K562 (cell line): ENCODE measurements around the gene FBXO33. TPM values are rescaled to one million over a fixed set of nuclear protein-coding genes. Genes with fewer than 3 reads are reported as not detected.

Experiments
- ATAC-seq: fragments of 200-7000 bp; cut with Tn5 transposase; 3 replicates; pipeline ENCODE4 v1.9.1; 2020; ENCODE audit warnings: moderate library complexity
- BruUV-seq: library from RNA; stranded (reverse); fragments of 400-500 nt; replicated peaks from 2 replicates; lab custom pipeline; 2021; lab: Mats Ljungman, UMichigan
- CTCF ChIA-PET: fragments of 300-600 bp; formaldehyde crosslinking; extraction: SDS; loops from one replicate; lab custom pipeline; 2021; ENCODE audit warnings: low intra/inter-chr PET ratio; lab: Yijun Ruan, JAX
- POLR2A ChIA-PET: fragments of 300-600, 350-650 bp; sonication (Branson Sonifier 250); formaldehyde crosslinking; extraction: SDS; loops from one replicate; lab custom pipeline; 2021; ENCODE audit warnings: antibody characterized with exemption, inconsistent platforms; lab: Yijun Ruan, JAX
- DNase-seq, 4 experiments: peaks; one replicate each; pipeline versions ENCODE4 v3.0.0 to v3.0.0-alpha.2; 2011 to 2018; ENCODE audit warnings: low spot score in 3 of 4, mixed read lengths in 3 of 4; ENCODE audit errors: extremely low read depth in 1 of 4
- FAIRE-seq: peaks from 2 replicates; lab custom pipeline; 2011; peaks lifted over from hg19 to GRCh38; lab: Jason Lieb, UNC
- H2AFZ ChIP-seq: 2 replicates; pipeline ENCODE4 v1.6.0; 2011; ENCODE audit warnings: low read depth, low read length, control low read depth, inconsistent platforms
- H3K27ac ChIP-seq: fragments of 200-600 bp; 3 replicates; pipeline ENCODE4 v1.8.0; 2011; ENCODE audit warnings: low read depth, mild to moderate bottlenecking, control low read depth, inconsistent platforms, low read length, moderate library complexity, mixed read lengths; ENCODE audit errors: extremely low read depth
- H3K27me3 ChIP-seq, 2 experiments: fragments of 300-600 bp in 1 of 2; 2 replicates in 1 of 2; 3 replicates in 1 of 2; pipeline versions ENCODE4 v1.6.0 to v1.8.0; 2011; ENCODE audit warnings: inconsistent platforms in 2 of 2, low read length in 2 of 2, mild to moderate bottlenecking in 1 of 2, mixed read lengths in 1 of 2, moderate library complexity in 1 of 2; ENCODE audit not compliant: control insufficient read depth in 2 of 2, insufficient read depth in 2 of 2
- H3K36me3 ChIP-seq: fragments of 300-600 bp; 3 replicates; pipeline ENCODE4 v1.8.0; 2011; ENCODE audit warnings: mild to moderate bottlenecking, low read length, inconsistent platforms; ENCODE audit not compliant: control insufficient read depth, insufficient read depth
- H3K4me1 ChIP-seq, 2 experiments: fragments of 200-600 bp in 1 of 2; replicated peaks in 1 of 2; 2 replicates in 1 of 2; 3 replicates in 1 of 2; pipeline versions ENCODE4 v1.5.1 to v1.8.0; 2011; ENCODE audit warnings: inconsistent platforms in 2 of 2, low read length in 2 of 2, mild to moderate bottlenecking in 1 of 2, mixed read lengths in 1 of 2, moderate library complexity in 1 of 2; ENCODE audit not compliant: control insufficient read depth in 2 of 2, insufficient read depth in 2 of 2
- H3K4me2 ChIP-seq: 2 replicates; pipeline ENCODE4 v1.6.1; 2011; ENCODE audit warnings: low read length, control low read depth, inconsistent platforms, mixed read lengths; ENCODE audit not compliant: insufficient read depth
- H3K4me3 ChIP-seq: fragments of 200-600 bp; sonication (generic), shearing (Covaris generic); 2 replicates; pipeline ENCODE4 v1.5.1; 2016; ENCODE audit warnings: control low read depth, inconsistent platforms
- H3K79me2 ChIP-seq: fragments of 200-600 bp; 3 replicates; pipeline ENCODE4 v1.8.0; 2011; ENCODE audit warnings: low read length, inconsistent platforms; ENCODE audit not compliant: control insufficient read depth, insufficient read depth
- H3K9ac ChIP-seq, 2 experiments: 2 replicates each; pipeline versions ENCODE4 v1.6.0 to v1.6.1; 2011; ENCODE audit warnings: low read depth in 2 of 2, low read length in 2 of 2, control low read depth in 1 of 2, inconsistent platforms in 1 of 2, mild to moderate bottlenecking in 1 of 2, mixed read lengths in 1 of 2; ENCODE audit not compliant: insufficient read depth in 1 of 2
- H3K9me1 ChIP-seq: one replicate; pipeline ENCODE4 v1.6.0; 2011; ENCODE audit warnings: inconsistent platforms, mild to moderate bottlenecking, low read length, moderate library complexity; ENCODE audit not compliant: control insufficient read depth, insufficient read depth
- H3K9me3 ChIP-seq: replicated peaks from 2 replicates; pipeline ENCODE4 v1.5.1; 2011; ENCODE audit warnings: low read depth, low read length, inconsistent platforms; ENCODE audit not compliant: control insufficient read depth, insufficient read depth
- H4K20me1 ChIP-seq: replicated peaks from 2 replicates; pipeline ENCODE4 v1.6.1; 2011; ENCODE audit warnings: low read length, inconsistent platforms, mixed read lengths; ENCODE audit not compliant: control insufficient read depth, insufficient read depth
- HNRNPH1 ChIP-seq: fragments of 200-400 bp; formaldehyde crosslinking; optimal IDR thresholded peaks from 2 replicates; pipeline ENCODE3; 2017; ENCODE audit warnings: low read depth, mild to moderate bottlenecking, low read length, moderate library complexity
- ILK ChIP-seq: fragments of 450-650 bp; IDR thresholded peaks from 2 replicates; pipeline ENCODE4 v1.6.1; 2016; ENCODE audit warnings: missing genetic modification characterization, low read depth, mild to moderate bottlenecking, missing compliant biosample characterization, moderate library complexity, borderline replicate concordance
- RBM15 ChIP-seq: fragments of 200-400 bp; formaldehyde crosslinking; IDR thresholded peaks from 2 replicates; pipeline ENCODE4 v1.6.1; 2018; ENCODE audit warnings: mild to moderate bottlenecking, low read length, moderate library complexity; ENCODE audit not compliant: insufficient read depth
- XRCC4 ChIP-seq: IDR thresholded peaks from one replicate; pipeline ENCODE4 v1.6.1; 2011; ENCODE audit not compliant: insufficient read depth, insufficient read length; ENCODE audit errors: extremely low read depth
- ZC3H4 ChIP-seq: sonication (generic); formaldehyde crosslinking; IDR thresholded peaks from 2 replicates; pipeline ENCODE4 v1.9.0; 2021; ENCODE audit warnings: missing genetic modification reagents, borderline replicate concordance
- WGBS: fragments of 100-300 bp; shearing (Covaris generic); methylation state at CpG from one replicate; pipeline ENCODE4 v1.1.6; 2016; ENCODE audit warnings: low coverage, mixed read lengths; ENCODE audit not compliant: insufficient coverage; ENCODE audit errors: missing lambda C conversion rate; 5-methylcytosine and 5-hydroxymethylcytosine counted together
- in situ Hi-C: fragments of 300-500 bp; cut with MboI; formaldehyde crosslinking; loops from 4 replicates; pipeline ENCODE4 v1.15.0; 2018; ENCODE audit warnings: inconsistent platforms, mixed read lengths
- intact Hi-C: fragments of 100-400 bp; cut with micrococcal nuclease; formaldehyde crosslinking; loops from 2 replicates; pipeline ENCODE4 v1.14.2; 2022
- polyA plus RNA-seq, 8 experiments: library from polyadenylated mRNA; depleted of rRNA in 4 of 8; stranded (reverse) in 5 of 8; unstranded in 3 of 8; fragments of >200 nt; fragmentation: Nextera tagmentation in 2 of 8; fragmentation: Illumina TruSeq in 1 of 8; extraction: Ambion mirVana in 2 of 8; extraction: Trizol in 1 of 8; gene quantifications; 2 replicates each; pipeline versions ENCODE4 v1.2.1 to v1.2.3, GENCODE V29; 2011 to 2014; ENCODE audit warnings: inconsistent platforms in 1 of 8, missing spikeins in 1 of 8
- total RNA-seq, 7 experiments: library from RNA; depleted of rRNA in 6 of 7; stranded (reverse); fragments of >200 nt in 6 of 7; fragmentation: Illumina TruSeq in 2 of 7; extraction: Trizol in 2 of 7; gene quantifications; 2 replicates each; pipeline versions ENCODE4 v1.2.1 to v1.2.3, GENCODE V29; 2011 to 2021; ENCODE audit warnings: low replicate concordance in 1 of 7
- TF ChIP-seq, protein P1 (sequence below), 2 experiments: IDR thresholded peaks in 1 of 2; conservative IDR thresholded peaks in 1 of 2; 2 replicates each; pipeline ENCODE4 v1.6.1; 2016; ENCODE audit warnings: low read depth in 2 of 2, mild to moderate bottlenecking in 1 of 2, missing compliant biosample characterization in 1 of 2, missing genetic modification characterization in 1 of 2, moderate library complexity in 1 of 2
- TF ChIP-seq, protein P2 (sequence below), 3 experiments: fragments of 200-800 bp in 1 of 3; sonication (Bioruptor generic) in 1 of 3; sonication (generic) in 1 of 3; formaldehyde crosslinking in 1 of 3; IDR thresholded peaks; 2 replicates each; pipeline versions ENCODE4 v1.6.1 to v1.8.0; 2016 to 2022; ENCODE audit warnings: mild to moderate bottlenecking in 2 of 3, missing compliant biosample characterization in 2 of 3, missing genetic modification characterization in 2 of 3, missing genetic modification reagents in 1 of 3
- TF ChIP-seq, protein P3 (sequence below): fragments of 450-650 bp; IDR thresholded peaks from 2 replicates; pipeline ENCODE4 v1.6.1; 2018; ENCODE audit not compliant: partially characterized antibody
- TF ChIP-seq, protein P4 (sequence below): fragments of 250-450 bp; sonication (Bioruptor Pico); IDR thresholded peaks from 2 replicates; pipeline ENCODE4 v1.4.0; 2020

FBXO33 gene
- total and polyA plus RNA-seq, 9 of the 15 experiments (the other 6 are each of a cell fraction or from before 2014, with no cell fraction given) = 1.6 to 7.5 (median 5.0) TPM

DNA sequence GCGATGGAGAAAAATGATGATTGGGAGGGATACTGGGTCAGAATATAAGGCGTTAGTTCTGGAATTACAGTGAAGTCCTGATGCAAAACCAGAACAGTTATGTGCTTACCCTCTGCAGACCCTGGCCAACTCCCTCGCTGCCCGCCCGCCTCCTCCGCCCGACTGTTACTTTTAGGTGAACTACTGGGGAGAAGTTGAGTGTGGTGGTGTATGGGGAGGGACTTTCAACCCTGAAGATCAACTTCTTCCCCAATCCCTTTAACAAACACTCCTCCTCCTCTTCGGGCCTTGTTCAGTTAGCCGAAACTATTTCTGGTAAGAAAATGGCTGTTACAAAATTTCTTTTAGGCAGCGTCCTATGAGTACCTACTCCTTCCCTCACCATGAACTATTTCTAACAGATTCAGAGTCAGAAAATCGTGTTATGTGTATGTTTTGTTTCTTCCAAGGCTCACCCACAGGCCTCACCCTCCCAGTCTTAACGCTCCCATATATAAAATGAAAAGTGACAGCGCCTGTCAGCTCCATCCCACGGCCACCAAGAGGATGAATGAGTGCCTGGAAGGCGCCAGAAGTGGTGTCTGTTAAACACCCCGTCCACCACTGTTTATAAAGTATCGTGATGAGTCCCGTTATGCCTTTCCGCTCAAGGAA, 1.3 kb downstream of the FBXO33 start:
- H3K4me1 ChIP-seq = peaks cover 2 to 16% of the 10 kb centered on the region in 2 experiments; a peak in 4 of 5 replicates
- in situ Hi-C loops (no loop called here), intact Hi-C loops (loop anchor here (5.0 kb wide), 1 partner anchor 49 kb away; no protein-coding TSS in a partner anchor)
- TSS peak; percentile 45 for BruUV-seq
- no peaks in the 10 kb centered on the region for H4K20me1 ChIP-seq
- H3K36me3 ChIP-seq = no peaks in the 10 kb centered on the region; the same call in 2 of the 3 replicates
- FAIRE-seq (no peak), DNase-seq (peak in 1 of 4 experiments; percentile 30), ATAC-seq (peak; percentile 26)
- POLR2A ChIA-PET = interaction anchor here (0.7 to 2.5 kb wide), 2 partner anchors 8 to 539 kb away, joined by 3 to 15 read pairs; no protein-coding TSS in a partner anchor
- no peaks in the 10 kb centered on the region for H3K9me3 ChIP-seq
- H3K9ac ChIP-seq = peak overlapping the region; percentile 99
- peak overlapping the region; percentile 100; the same call in 2 of the 3 replicates for H3K27ac ChIP-seq
- H3K4me2 ChIP-seq = peak overlapping the region; percentile 97
- 17% methylated on average over 19 of the region's 19 CpGs for WGBS
- CTCF ChIA-PET = no interaction called here
- H3K79me2 ChIP-seq = peaks cover 12% of the 10 kb centered on the region
- peak overlapping the region; percentile 92 for H3K4me3 ChIP-seq
- H2AFZ ChIP-seq = peak overlapping the region; percentile 99
- H3K27me3 ChIP-seq = no peaks in the 10 kb centered on the region
- no peaks in the 10 kb centered on the region for H3K9me1 ChIP-seq
- TF ChIP-seq, protein P1, sequence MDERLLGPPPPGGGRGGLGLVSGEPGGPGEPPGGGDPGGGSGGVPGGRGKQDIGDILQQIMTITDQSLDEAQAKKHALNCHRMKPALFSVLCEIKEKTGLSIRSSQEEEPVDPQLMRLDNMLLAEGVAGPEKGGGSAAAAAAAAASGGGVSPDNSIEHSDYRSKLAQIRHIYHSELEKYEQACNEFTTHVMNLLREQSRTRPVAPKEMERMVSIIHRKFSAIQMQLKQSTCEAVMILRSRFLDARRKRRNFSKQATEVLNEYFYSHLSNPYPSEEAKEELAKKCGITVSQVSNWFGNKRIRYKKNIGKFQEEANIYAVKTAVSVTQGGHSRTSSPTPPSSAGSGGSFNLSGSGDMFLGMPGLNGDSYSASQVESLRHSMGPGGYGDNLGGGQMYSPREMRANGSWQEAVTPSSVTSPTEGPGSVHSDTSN (CRISPR knock-in tag; IDR thresholded peaks at IDR 0.05; ENCODE audit: low read depth) = no peak
- TF ChIP-seq, protein P1 (tag; conservative IDR thresholded peaks at IDR 0.05; ENCODE audit: low read depth) = peak; percentile 64
- TF ChIP-seq, protein P2, sequence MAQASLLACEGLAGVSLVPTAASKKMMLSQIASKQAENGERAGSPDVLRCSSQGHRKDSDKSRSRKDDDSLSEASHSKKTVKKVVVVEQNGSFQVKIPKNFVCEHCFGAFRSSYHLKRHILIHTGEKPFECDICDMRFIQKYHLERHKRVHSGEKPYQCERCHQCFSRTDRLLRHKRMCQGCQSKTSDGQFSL (CRISPR knock-in tag; IDR thresholded peaks at IDR 0.05) = no peak
- TF ChIP-seq, protein P2 (tag; IDR thresholded peaks at IDR 0.05) = no peak
- TF ChIP-seq, protein P3, sequence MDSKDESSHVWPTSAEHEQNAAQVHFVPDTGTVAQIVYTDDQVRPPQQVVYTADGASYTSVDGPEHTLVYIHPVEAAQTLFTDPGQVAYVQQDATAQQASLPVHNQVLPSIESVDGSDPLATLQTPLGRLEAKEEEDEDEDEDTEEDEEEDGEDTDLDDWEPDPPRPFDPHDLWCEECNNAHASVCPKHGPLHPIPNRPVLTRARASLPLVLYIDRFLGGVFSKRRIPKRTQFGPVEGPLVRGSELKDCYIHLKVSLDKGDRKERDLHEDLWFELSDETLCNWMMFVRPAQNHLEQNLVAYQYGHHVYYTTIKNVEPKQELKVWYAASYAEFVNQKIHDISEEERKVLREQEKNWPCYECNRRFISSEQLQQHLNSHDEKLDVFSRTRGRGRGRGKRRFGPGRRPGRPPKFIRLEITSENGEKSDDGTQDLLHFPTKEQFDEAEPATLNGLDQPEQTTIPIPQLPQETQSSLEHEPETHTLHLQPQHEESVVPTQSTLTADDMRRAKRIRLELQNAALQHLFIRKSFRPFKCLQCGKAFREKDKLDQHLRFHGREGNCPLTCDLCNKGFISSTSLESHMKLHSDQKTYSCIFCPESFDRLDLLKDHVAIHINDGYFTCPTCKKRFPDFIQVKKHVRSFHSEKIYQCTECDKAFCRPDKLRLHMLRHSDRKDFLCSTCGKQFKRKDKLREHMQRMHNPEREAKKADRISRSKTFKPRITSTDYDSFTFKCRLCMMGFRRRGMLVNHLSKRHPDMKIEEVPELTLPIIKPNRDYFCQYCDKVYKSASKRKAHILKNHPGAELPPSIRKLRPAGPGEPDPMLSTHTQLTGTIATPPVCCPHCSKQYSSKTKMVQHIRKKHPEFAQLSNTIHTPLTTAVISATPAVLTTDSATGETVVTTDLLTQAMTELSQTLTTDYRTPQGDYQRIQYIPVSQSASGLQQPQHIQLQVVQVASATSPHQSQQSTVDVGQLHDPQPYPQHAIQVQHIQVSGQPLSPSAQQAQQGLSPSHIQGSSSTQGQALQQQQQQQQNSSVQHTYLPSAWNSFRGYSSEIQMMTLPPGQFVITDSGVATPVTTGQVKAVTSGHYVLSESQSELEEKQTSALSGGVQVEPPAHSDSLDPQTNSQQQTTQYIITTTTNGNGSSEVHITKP = no peak
- TF ChIP-seq, protein P4, sequence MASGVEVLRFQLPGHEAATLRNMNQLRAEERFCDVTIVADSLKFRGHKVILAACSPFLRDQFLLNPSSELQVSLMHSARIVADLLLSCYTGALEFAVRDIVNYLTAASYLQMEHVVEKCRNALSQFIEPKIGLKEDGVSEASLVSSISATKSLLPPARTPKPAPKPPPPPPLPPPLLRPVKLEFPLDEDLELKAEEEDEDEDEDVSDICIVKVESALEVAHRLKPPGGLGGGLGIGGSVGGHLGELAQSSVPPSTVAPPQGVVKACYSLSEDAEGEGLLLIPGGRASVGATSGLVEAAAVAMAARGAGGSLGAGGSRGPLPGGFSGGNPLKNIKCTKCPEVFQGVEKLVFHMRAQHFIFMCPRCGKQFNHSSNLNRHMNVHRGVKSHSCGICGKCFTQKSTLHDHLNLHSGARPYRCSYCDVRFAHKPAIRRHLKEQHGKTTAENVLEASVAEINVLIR = no peak
- TF ChIP-seq ILK (tag) (no peak), ZC3H4 (CRISPR knock-in tag) (no peak), RBM15 (no peak), HNRNPH1 (no peak), XRCC4 (no peak)
